HG03521 (cell line): ENCODE results near the gene UBE2J1.

Source experiments
- ATAC-seq: cut with Tn5 transposase; IDR thresholded peaks from one replicate; pipeline ENCODE4 v1.9.1; 2021; ENCODE audit warnings: mild to moderate bottlenecking, moderate library complexity; ENCODE audit not compliant: unreplicated experiment

UBE2J1 gene

GRCh38 chr6:89368107-89368506 is 15.6 kb upstream of the UBE2J1 start:
- ATAC-seq, result no peak

DNA sequence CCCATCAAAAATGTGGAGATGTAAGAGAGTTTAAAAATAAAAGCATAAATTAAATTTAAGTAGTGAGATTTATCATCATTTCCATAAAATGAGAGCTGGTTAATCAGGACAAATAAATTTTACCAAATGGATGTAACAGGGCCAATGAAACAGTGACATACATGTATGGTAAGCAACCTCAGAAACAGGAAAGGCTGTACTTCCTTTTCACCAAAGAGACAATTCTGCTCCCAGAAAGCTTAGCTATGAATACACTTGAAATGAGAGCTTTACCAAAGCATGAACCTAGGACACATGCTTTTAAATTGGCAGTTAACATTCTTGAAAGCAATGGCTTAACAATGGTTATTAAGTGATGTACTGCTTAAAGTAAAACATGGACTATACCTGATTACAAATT is 12.1 kb upstream of the UBE2J1 start:
- no peak for ATAC-seq

DNA sequence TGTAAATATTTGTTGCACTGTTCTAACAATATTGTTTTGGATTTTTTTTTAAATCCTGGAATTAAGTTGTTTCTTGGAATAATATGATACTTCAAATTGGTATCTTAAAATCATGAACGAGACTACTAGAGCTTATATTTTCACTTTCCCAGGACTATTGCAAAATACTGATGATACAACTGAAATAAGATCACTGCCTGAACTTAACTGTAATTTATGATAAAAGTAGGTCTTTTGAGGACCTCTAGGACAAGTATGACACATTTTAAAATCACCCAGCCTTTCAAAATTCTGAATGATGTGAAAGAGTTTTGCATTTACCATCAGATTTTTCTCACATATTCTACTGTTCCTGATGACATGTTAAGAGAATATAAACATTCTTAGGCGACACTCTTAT is 8.6 kb upstream of the UBE2J1 start:
- no peak for ATAC-seq

- ATAC-seq, result peak; percentile 41
Observed at GRCh38 chr6:89360415-89360999, 8.0 kb upstream of the UBE2J1 start.

- ATAC-seq, result no peak
Observed at GRCh38 chr6:89359561-89359960, 7.0 kb upstream of the UBE2J1 start.

DNA sequence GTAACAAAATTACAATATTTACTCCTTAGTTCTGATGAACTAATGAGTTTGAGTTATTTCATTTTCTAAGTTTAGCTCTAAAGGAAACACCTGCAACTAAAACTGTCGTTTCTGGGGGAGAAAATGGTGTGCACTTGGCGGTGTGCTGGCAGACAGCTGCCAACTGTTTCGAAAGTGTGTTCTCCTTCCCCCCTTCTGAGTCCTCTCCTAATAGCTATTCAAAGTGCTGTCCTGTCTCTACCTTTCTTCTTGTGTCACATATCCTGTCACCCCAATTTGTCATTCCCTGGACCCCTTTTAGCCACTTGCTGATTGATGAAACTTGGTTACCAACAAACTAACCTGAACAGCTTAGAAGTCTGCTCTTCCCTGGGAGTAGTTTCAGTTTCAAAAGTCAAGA is 4.9 kb upstream of the UBE2J1 start:
- peak; percentile 51 for ATAC-seq

- no peak for ATAC-seq
Observed at GRCh38 chr6:89356642-89357170, 4.2 kb upstream of the UBE2J1 start.

DNA sequence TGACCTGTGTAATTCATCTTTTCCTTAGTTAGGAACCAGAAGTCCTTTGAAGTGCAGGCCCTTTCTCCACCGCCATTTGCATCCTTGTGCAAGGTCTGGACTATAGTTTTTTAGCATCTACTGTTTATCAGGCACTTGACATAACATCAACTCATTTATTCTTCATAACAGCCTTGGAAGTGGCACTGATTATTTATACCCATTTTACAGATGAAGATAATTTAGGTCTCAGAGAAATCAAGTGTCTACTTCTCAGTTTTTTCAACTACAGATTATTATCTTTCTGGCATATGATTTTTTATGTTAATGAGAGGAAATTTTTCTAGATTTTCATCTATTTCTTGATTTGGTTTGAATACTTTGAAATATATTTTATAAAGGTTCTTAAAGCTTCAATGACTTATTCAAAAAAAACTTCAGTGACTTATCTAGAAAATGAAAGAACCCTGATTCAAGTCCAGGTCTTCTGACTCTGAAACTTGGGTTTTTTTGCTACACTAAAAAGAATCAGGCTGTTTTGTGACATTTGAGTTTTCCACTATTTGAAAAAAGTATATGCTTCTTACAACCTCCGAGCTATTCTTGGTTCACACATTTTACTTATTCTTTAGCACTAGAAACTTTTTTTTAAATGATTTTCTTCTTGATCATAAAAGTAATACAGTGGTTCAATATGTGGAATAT is 3.1 kb upstream of the UBE2J1 start:
- ATAC-seq, result no peak

- no peak for ATAC-seq
Observed at GRCh38 chr6:89353702-89354392, 1.3 kb upstream of the UBE2J1 start.

DNA sequence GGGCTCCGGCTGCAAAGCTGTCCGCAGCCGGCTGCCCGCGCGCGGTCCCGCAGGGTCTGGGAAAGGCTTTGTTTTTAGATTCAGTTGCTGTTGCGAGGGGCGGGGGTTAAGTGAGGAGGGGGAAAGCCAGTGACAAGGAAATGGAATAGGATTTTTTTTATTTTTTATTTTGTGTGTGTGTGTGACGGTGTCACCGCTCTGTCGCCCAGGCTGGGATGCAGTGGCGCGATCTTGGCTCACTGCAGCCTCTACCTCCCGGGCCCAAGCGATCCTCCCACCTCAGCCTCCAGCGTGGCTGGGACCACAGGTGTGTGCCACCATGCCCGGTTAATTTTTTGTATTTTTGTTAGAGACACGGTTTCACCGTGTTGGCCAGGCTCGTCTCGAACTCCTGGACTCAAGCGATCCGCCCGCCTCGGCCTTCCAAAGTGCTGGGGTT is 615 bp upstream of the UBE2J1 start:
- no peak for ATAC-seq

- ATAC-seq, result no peak
Observed at GRCh38 chr6:89351671-89352277, 748 bp downstream of the UBE2J1 start.

DNA sequence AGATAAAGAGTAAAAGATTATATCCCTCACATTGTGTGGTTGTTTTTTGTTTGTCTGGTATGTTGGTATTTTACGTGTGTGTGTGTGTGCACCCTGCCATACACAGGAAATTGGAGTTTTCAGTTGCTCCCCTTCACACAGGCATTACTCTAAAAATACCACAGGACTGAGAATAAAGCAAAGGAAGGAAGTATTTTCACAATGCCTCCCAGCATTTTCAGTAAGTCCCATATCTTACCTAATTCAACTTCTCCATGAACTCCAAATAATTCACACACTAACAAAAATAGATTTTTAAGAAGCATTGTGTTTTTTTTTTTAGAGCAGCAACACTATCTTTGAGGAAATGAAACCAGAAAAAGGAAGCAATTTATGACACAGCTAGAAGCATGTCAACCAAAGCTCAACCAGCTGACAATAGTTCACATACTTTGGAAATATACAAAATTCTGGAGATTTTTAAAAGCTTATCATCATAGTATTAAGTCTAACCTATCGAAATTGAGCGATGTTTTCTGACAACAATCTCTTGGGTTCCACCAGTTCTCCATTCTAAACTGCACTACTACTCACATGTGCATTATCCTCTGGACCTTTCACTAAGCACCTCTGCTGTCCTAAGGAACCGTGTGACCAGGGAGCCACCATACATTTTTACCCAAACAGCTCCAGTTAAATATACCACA is 2.1 kb downstream of the UBE2J1 start:
- ATAC-seq, result peak; percentile 26

DNA sequence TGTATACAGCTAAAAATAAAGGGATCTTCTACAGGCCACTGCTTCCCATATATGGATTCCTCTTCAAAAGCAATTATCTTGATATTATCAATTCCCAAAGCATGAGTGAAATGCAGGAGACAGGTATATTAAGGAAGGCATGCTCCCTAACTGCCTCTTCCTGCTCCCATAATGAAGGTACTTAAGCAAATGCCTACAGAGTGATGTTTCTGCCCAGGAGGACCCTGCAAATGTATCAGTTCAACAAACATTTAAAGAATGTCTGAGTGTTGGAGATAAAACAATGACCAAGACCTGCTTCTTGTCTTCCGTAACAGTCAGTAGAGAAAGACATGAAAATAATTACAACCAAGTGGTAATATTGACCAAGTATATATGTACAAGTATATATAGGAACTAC is 4.2 kb downstream of the UBE2J1 start:
- ATAC-seq, result no peak

- no peak for ATAC-seq
Observed at GRCh38 chr6:89347825-89348224, 4.7 kb downstream of the UBE2J1 start.

DNA sequence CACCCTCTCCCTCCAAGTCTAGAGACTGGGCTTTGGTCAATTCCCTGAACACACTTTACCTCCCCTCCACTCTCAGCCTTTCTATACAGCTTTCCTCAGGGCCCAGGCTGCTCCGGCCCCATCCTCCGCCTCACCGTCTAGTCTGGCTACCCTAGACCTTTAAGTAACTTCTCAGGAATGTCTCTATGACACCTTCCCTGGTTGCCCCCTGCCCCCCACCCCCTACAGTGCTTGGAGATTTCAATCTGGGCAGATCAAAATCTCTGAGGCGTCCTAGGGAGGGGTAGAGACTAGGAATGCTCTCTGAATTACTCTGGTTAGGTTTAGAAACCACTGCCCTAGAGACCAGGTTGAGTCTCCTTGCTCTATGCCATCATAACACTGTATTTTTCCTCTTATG is 6.1 kb downstream of the UBE2J1 start:
- no peak for ATAC-seq

DNA sequence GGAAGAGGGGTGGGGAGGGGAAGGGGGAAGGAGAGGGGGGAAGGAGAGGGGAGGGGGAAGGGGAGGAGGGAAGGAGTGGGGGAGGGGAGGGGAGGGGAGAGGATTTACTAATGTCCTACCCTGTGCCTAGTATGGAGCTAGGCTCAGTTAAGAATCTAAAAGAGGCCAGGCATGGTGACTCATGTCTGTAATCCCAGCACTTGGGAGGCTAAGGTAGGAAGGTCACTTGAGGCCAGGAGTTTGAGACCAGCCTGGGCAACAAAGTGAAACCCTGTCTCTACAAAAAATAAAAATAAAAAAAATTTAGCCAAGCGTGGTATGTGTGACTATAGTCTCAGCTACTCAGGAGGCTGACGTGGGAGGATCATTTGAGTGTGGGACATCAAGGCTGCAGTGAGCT is 13.0 kb downstream of the UBE2J1 start:
- no peak for ATAC-seq

GRCh38 chr6:89335164-89335563 is 17.4 kb downstream of the UBE2J1 start:
- ATAC-seq, result no peak

DNA sequence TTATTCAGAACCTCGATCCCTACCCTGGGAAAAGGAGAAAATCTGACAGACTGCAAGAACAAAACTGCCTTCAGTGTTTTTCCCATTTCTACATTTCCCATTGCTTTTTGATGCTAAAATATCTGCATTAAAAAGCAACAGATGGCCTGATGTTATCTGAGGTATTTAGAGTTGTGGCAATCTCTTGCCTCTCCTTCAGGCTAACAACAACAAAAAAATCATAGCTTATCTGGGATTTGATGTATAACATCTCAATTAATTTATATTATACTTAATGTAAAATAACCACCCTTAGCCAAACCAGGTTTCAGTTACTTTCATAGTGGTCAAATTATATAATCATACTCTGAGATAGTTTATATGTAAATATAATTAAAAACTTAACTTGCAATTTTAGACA is 21.6 kb downstream of the UBE2J1 start:
- ATAC-seq, result no peak

- ATAC-seq, result no peak
Observed at GRCh38 chr6:89328976-89329375, 23.5 kb downstream of the UBE2J1 start.

GRCh38 chr6:89324304-89324703 is 28.2 kb downstream of the UBE2J1 start:
- ATAC-seq, result no peak

GRCh38 chr6:89323511-89323971 is 29.0 kb downstream of the UBE2J1 start:
- no peak for ATAC-seq
